Inflammatory macrophage treated with lipopolysaccharide for 4 hours (primary cell): ENCODE measurements around the gene LIN9.
"Not testable (repeated sequence)": the region's sequence is repeated elsewhere in the genome, so short reads cannot be mapped to it uniquely, and the experiment has no call there.

Source experiments
- DNase-seq: peaks from one replicate; pipeline ENCODE4 v3.0.0-alpha.2; 2020

LIN9 gene

GRCh38 chr1:226308723-226309397, at the start of gene LIN9:
LIN9 (minus strand) TSS chr1:226309164; CDS start chr1:226309139, 25 bp downstream.
- peak; percentile 87 for DNase-seq

- no peak for DNase-seq
Measured at GRCh38 chr1:226357416-226357815, 48.5 kb upstream of the LIN9 start.

GRCh38 chr1:226355669-226356551, 46.9 kb upstream of the LIN9 start:
- DNase-seq, result no peak

- no peak for DNase-seq
Measured at GRCh38 chr1:226355016-226355415, 46.1 kb upstream of the LIN9 start.

GRCh38 chr1:226353698-226354525, 44.9 kb upstream of the LIN9 start:
- DNase-seq, result no peak

GRCh38 chr1:226351709-226352108, 42.7 kb upstream of the LIN9 start:
- peak; percentile 72 for DNase-seq

- DNase-seq, result no peak
Measured at GRCh38 chr1:226350519-226350865, 41.5 kb upstream of the LIN9 start.

- peak; percentile 39 for DNase-seq
Measured at GRCh38 chr1:226349801-226350518, 41.0 kb upstream of the LIN9 start.

GRCh38 chr1:226349081-226349480, 40.1 kb upstream of the LIN9 start:
- no peak for DNase-seq

GRCh38 chr1:226344441-226345259, 35.7 kb upstream of the LIN9 start:
- DNase-seq, result peak; percentile 33

GRCh38 chr1:226342656-226343055, 33.7 kb upstream of the LIN9 start:
- no peak for DNase-seq

GRCh38 chr1:226340111-226340510, 31.1 kb upstream of the LIN9 start:
- not testable (repeated sequence) for DNase-seq

GRCh38 chr1:226337276-226337875, 28.4 kb upstream of the LIN9 start:
- no peak for DNase-seq

- DNase-seq, result no peak
Measured at GRCh38 chr1:226335661-226336060, 26.7 kb upstream of the LIN9 start.

- DNase-seq, result peak; percentile 19
Measured at GRCh38 chr1:226332947-226333346, 24.0 kb upstream of the LIN9 start.

GRCh38 chr1:226329237-226329636, 20.3 kb upstream of the LIN9 start:
- DNase-seq, result no peak

GRCh38 chr1:226327761-226328162, 18.8 kb upstream of the LIN9 start:
- no peak for DNase-seq

GRCh38 chr1:226325178-226325577, 16.2 kb upstream of the LIN9 start:
- DNase-seq, result no peak

GRCh38 chr1:226324479-226324878, 15.5 kb upstream of the LIN9 start:
- no peak for DNase-seq

GRCh38 chr1:226322986-226323385, 14.0 kb upstream of the LIN9 start:
- DNase-seq, result no peak

GRCh38 chr1:226320930-226321329, 12.0 kb upstream of the LIN9 start:
- DNase-seq, result no peak
